GM21619 (cell line): ENCODE results near the gene OCA2.

Source experiments
- ATAC-seq: cut with Tn5 transposase; IDR thresholded peaks from one replicate; pipeline ENCODE4 v1.9.1; 2021; ENCODE audit not compliant: unreplicated experiment

OCA2 gene

DNA sequence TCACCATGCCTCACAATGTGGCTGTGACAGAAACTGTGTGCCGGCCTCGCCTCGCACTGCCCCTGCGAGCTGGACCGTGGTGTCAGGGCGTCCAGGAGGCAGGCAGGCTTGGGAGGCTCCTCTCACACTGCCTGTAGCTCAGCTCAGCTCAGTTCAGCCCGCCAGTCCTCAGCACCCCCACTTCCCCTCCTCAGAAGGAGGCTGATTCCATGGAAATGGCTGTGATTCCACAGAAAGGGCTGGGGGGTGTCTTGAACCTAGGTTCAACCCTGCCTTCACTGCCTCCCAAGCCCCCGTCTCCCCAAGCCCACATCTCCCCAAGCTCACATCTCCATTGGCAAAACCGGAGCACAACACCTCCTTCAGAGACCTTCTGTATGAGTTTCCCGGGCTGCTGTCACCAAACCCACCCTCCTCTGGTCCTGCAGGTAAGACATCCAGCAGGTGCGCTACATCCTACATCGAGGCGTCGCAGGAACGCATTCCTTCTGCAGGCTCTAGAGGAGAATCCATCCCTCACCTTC is 94.0 kb downstream of the OCA2 start:
- no peak for ATAC-seq

DNA sequence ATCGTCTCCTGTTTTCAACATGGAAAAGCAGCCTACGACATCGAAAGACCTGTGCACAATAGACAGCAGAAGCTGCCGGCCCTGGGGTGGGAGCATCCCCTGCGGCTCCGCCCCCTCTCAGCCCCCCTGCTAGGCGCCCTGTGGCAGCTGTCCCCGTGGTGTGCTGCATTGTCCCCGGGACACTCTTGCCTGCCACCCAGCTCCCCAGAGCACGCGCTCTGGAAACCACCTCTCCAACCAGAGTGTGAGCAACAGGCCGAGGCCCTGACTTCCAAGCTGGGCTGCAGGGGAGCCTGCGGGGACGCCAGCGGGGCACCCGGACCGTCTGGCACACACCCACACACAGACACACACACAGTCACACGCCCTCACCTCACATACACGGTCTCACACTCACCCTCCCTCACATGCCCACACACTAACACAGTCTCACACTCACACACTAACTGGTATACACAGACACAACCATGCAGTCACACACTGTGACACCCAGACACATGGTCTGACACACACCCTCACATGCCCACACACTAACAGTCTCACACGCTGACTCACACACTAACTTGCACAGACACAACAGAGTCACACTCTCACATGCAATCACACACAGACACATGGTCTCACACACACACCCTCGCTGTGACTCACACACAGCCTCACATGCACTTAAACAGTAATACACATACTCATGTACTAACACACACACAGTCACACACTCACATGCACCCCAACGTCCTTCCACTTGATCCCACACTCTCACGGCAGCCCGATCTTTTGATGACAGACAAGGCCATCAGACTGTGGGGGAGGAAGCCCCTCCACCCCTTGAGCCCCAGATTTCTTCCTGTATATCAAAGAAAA is 94.7 kb downstream of the OCA2 start:
- no peak for ATAC-seq

DNA sequence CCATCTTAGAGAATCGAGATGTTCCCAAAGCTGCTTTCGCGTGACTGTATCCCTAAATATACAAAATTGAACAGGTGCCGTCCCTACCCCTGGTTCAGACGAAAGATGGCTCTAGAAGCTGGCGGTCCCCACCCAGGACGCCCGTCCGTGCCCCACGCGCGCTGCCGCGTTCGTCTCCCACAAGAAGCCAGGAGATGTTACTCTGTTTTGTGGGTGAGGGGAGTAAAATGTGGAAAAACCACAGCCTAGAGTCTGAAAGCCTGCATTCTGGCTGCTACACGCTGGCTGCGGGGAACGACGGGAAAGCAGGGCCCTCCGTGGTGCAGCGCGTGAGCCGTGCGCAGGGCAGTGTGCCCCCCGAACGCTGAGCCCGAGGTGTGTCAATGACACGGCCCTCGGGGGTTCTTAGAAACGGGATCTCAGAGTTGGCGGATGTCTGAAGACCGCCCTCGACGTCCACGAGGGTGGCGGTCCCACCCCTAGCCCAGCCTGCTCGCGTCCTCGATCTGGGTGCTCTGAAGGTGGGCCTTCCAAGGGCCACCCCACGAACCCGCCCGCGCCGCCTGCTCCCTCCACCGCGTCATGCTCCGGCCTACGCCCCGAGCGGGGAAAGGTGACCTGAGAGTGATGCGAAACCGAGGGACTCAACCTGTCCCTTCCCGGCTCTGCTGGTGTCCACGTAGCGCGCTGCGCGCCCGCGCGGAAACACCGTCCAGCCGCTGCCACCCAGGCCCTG is 95.6 kb downstream of the OCA2 start:
- no peak for ATAC-seq

DNA sequence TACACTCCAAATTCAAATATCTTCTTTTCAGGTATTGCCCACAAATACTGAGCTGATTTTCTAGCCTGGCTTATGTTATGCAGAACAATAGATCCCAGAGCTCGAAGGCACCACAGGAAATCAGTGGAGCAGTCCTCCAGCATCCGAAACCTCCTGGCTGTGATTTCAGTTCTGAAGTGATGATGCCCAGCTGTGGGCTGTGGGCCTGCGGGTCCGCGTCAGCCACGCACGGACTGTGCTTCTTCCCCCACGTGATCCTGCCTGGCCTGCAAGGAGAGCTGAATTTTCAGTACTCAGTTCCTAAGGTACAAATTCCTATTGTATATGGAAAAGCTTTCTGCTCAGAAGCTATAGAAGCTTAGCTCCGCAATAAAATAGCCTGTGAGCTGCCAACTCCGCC is 96.2 kb downstream of the OCA2 start:
- ATAC-seq: no peak

DNA sequence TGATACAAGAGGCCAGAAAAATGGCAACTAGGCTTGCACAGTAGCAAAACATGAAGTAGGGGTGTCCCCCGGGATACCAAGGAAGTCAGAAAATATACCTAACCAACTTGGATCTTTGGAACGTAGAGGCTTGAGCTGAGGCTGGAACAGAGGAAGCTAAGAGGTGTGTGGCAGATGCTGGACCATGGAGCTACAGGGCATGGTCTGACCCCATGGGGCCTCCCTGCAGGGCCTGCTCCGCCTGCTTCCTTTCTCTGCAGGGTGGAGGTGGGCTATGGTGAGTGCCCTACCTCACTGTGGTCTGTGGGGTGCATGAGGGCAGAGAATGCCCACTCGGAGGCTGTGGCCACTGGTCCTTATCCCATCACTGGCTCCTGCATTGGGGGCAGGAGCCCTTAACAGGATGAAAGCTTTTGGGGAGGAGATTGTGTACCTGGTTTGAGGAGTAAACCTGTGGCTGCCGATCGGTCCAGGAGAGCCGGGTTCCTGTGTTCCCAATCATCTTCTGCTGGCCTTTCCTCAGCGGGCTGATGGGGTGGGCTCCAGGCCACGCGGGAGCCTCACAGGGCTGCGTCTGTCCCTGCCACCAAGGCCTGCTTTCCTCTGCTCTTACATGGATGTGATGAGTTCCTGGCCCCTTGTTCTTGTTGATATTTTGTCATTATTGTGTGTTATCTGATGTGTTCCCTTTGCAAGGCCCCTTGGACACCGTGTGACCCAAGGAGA is 96.8 kb downstream of the OCA2 start:
- ATAC-seq: no peak

DNA sequence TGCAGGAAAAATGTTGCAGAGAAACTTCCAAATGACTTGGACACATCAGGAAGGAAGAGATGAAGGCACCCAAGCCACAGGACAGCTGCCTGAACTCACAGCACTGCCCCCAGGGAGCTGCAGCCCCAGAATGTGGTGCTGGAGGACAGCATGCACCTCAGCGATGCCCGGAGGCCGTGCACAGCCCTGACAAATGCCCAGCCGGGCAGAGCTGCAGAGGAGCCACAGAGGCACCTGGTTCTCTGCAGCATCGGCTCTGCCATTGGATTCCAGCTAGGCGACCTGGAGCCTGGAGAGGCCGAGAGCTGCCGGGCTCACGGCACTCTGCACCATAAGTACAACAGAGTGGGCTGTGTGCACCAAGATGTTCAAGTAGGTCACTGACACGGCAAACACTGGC is 97.5 kb downstream of the OCA2 start:
- no peak for ATAC-seq

DNA sequence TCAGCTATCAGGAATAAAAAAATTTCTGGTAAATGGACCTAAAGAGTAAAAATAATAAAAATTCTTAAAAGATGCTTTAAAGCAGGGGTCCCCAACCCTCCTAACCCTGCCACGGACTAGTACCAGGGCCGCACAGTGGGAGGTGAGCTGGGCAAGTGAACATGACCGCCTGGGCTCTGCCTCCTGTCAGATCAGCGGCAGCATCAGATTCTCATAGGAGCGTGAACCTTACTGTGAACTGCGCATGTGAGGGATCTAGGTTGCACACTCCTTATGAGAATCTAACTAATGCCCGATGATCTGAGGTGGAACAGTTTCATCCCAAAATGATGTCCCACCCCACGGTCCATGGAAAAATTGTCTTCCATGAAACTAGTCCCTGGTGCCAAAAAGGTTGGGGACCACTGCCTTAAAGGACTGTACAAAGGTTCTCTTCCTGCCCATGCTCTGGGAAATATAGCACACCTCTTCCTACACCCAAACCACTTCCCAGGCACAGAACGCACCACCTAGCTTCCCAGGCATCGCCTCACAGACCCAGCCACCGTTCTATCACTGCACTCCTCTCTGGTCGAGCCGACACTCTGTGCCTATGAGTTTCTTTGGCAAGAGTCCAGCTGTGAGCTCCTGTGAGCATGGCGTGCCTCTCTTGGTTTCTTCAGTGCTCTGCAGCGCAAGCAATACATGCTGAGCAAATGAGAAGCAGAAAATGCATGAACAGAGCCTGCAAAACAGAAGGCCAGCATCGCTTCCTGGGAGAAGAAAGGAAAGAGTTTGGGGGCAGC is 104.9 kb downstream of the OCA2 start:
- ATAC-seq: no peak

DNA sequence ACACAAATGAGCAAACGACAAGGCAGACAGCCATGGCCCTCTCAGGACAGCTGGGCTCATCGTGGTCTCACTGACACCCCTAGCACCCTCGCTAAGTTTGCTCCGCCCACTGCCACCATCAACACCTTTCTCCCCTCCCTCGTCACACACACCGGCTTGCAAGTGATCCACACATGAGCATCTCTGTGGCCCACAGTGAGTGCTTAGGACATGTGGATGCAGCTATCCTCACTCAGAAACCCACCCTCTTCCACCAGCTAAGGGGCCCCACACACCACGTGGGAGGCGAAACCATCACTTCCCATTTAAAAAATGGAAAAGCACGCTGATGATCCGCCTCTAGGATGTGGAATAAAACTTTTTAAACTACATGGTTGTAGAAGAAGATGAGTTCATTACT is 105.6 kb downstream of the OCA2 start:
- ATAC-seq: no peak

DNA sequence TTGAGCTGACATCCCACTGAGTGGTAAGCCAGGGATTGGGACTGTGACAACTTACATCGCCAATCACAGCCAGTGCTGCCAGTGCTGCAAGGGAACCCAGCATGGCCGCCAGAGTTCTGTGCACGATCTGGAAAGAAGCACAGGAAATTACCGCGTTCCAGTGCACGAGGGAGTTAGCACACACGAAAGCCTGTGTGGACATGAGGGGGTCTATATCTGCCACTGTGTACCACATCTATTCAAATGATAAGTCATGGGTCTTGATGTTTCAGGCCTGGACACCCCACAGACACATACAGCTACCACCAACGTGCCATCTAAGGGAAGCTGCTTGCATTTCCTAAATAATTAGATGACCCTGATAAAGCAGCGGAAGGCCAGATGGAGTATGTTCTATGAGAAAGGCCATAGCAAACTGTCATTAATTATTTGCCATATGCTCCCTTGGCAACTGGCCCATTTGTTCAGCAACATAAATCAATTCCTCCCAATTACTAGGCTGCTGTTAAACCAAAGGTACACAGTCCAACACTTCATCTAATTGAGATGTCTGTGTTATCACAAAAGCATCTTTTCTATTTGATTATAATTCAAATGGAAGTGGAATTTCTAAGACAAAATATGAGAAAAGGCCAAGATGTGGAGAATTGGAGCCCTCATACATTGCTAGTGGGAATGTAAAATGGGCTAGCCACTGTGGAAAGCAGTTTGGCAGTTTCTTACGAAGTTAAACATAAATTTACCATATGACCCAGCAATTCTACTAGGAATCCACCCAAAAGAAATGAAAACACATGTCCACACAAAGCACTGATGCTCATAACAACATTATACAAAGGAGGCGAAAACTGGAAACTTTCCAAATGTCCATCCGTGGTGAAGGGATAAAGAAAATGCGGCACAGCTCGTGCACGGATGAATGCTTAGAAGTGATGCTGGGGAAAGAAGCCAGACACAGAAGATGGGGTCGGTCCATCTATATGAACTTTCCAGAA is 108.3 kb downstream of the OCA2 start:
- no peak for ATAC-seq

DNA sequence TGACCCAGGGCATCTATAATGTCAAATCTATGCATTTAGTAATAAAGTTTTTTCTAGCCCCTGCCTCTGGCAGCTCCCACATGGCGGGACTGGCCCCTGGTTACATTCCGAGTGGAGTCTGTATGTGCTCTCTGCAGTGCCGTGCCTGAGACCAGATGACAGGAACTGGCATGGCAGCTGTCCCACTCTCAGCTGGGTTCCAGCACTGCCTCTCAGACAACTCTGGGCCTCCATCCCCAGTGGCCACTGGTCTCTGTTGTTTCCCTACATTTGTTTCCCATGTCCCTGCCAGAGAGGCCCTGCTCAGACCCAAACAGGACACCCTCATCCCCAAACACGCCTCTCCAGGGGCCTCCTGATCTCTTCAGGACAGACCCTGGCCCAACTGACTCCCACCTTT is 109.3 kb downstream of the OCA2 start:
- ATAC-seq: no peak

DNA sequence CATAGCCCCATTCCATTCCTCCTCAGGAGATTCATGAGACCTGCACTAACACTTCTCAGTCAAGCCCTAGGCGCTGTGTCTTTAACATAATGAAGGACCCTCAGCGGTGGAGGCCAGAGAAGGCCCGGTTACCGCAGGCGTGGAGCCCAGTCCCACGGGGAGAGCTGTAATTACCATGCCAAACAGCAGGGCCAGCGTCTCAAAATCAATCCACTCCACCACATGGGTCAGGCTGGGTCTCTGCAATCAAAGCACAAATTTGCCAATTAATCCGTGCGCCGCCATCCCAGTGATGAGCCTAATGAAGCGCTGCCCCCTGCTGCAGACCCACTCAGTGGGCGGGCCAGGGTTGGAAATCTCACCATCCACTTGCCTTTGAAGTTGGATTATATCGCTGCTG is 109.7 kb downstream of the OCA2 start:
- no peak for ATAC-seq

DNA sequence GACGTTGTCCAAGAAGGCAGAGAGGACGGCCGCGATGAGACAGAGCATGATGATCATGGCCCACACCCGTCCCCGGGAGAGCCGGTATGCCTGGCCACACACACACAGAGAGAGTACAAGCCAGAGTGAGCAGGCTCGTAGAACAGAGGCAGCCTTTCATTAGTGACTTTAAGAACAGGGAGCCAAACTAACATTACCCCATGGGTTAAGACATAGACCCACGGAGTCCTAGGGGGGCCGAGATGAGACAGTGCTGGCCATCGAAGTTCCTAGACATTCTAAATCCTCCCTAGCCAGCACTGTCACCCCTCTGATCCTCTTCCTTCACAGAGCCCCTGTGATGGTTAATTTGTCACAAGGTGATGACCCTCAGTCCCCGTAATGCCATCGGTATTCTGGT is 114.0 kb downstream of the OCA2 start:
- ATAC-seq: no peak

DNA sequence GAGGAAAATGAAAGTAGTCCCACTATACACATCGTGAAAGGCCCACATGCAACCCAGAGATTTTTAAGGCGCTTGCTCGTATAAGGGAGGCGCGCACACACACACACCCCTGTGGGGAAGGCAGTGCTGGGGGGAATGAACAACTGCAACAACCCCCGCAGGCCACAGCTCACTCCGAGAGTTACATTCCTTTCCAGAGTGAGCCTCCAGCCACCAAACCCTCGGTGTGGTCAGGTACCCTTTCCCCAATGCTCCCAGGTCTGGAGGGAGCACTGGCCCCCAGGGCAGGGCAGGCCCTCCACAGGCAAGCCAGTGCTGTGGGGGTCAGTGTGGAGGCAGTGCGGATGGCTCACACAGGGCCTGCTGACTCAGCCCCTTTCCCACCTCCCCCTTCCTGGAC is 115.6 kb downstream of the OCA2 start:
- no peak for ATAC-seq

DNA sequence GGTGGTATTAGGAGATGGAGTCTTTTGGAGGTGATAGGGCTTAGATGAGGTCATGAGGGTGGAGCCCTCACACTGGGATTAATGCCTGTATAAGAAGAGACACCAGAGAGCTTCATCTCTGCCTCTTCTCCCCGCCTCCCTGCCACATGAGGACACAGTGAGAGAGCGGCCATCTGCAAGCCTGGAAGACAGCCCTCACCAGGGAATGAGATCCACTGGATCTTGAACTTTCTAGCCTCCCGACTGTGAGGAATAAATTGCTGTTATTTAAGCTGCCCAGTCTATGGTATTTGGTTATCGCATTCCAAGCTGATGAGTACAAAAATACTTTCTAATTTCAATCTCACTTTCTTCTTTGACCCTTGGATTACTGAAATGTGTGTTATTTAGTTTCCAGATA is 121.4 kb downstream of the OCA2 start:
- no peak for ATAC-seq

DNA sequence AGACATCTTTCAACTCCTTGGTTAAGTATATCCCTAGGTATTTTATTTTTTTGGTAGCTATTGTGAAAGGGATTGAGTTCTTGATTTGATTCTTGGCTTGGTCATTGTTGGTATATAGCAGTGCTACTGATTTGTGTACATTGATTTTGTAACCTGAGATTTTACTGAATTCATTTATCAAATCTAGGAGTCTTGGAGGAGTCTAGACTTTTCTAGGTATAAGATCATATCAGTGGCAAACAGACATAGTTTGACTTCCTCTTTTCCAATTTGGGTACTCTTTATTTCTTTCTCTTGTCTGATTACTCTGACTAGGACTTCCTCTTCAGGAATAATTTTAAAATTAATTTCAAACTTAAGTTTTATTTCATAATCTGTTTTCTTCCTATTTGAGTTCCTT is 125.2 kb downstream of the OCA2 start:
- no peak for ATAC-seq

DNA sequence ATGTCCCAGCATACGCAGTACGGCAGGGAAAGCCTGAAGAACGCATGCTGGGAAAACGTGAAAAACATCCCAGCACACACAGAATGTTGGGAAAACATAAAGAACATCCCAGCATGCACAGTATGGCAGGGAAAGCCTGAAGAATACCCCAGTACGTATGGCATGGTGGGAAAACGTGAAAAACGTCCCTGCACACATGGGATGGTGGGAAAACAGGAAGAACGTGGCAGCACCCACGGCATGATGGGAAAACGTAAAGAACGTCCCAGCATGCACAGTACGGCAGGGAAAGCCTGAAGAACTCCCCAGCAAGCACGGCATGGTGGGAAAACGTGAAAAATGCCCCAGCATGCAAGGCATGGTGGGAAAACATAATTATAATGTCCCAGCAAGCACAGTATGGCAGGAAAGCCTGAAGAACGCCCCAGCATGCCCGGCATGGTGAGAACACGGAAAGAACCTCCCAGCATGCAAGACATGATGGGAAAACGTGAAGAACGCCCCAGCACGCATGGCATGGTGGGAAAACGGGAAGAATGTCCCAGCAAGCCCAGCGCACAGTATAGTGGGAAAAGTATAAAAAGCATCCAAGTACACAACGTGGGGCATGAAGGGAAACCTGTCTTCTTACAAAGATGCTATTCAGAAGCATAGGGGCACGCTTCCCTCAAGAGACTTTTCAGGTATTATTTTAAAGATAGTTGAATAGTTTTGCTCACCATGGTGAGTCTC is 128.3 kb downstream of the OCA2 start:
- ATAC-seq: no peak

DNA sequence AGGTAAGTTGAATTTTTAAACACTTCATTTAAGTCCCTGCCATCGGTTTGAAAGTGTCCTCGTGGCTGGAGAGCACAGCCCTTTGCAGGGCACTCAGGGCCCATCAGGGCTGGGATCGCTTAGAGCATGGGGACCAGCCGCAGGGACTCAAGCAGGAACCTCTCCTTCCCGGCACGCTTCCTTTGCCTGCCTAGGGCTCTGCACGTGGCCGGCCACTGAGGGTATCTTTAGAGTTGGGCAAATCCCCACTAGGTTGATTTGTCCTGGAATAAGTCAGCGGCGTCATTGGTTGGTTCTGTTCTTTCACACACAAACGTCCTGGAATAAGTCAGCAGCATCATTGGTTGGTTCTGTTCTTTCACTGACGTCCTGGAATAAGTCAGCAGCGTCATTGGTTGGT is 131.6 kb downstream of the OCA2 start:
- ATAC-seq: no peak

DNA sequence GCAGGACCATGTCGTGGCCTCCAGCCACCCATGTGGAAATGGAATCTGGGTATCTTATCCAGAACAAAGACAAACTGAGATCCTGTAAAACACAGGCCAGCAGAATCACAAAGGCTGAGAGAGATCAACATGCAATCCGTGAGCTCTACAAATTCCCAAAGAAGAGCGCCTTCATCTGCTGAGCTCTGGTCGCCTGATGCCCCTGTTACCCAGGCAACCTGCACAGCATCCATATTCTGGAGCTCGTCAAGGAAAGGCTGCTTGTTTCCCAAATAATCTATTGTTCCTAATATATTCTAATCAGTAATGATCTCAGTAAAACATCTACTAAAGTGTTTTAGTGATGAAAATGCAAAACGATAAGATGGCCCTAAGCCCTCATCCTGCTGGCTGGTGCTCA is 133.6 kb downstream of the OCA2 start:
- no peak for ATAC-seq

DNA sequence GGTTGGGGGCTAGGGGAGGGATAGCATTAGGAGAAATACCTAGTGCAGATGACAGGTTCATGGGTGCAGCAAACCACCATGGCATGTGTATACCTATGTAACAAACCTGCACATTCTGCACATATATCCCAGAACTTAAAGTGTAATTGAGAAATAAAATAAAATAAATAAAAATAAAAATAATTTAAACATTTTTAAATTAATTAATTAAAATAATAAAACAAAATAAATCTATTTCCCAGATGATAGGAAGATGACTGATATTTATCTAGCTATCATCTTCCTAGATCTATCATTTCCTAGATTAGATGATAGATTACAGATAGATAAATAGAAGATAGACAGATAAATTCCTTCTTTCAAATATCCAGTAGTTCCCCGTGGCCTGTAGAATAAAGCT is 137.3 kb downstream of the OCA2 start:
- no peak for ATAC-seq
